Glomerular visceral epithelial cell (primary cell): ENCODE results near the gene PAQR4.

Experiments used
- DNase-seq: peaks from one replicate; pipeline ENCODE4 v3.0.0-alpha.2; 2016; ENCODE audit errors: extremely low spot score

PAQR4 gene

GRCh38 chr16:3004781-3005284 is 35.7 kb downstream of the PAQR4 start:
- peak; percentile 34 for DNase-seq

GRCh38 chr16:3007059-3007956 is 38.2 kb downstream of the PAQR4 start:
- no peak for DNase-seq

DNA sequence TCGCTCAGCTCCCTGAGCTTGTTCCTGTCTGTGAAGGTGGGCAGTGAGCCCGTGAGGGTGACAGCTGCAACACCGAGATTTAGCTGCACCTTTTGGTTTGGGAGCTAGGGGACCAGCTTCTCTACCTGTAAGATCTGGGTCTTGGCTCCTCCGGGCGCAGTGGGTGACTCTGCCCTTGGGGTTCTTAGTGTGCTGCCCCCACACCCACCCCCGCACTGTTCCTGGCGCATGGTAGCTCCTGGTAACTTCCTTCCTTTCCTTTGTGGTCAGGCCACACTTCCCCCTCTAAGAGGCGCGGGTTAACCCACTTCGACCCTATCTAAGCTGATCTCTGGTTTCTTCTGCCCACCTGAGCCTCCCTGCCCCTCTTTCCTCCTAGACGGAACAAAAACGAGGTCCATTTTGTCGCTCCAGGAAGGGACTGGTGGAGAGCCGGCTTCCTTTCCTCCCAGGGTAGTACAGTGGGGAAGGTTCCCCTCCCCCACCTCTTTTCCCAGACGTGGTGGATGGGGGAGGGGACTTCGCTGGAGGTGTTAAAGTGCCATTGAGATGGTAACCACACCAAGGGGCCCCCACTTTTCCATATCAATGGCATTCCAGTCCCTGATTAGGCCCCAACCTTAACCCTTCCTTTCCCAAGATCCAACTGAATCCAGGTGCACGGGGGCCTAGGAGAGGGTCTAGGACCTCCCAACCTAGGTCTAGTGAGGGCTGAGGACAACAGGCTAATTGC is 39.0 kb downstream of the PAQR4 start:
- no peak for DNase-seq

DNA sequence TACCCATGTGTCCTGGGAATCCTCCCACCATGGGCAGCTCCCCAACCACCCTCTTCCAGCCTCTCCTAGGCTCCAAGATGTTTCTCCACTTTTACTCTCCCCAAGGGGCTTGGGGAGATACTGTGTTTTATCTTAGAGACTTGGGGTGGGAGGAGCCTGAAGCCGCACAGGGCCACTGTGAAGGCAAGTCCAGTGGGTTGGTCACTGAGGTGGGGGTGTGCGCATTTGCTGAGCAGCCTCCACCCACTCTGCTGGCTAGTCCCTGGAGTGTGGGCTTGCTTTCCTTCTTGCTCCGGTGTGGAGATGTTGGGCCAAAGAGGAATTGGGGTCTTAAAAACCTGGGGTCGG is 39.5 kb downstream of the PAQR4 start:
- DNase-seq = no peak

DNA sequence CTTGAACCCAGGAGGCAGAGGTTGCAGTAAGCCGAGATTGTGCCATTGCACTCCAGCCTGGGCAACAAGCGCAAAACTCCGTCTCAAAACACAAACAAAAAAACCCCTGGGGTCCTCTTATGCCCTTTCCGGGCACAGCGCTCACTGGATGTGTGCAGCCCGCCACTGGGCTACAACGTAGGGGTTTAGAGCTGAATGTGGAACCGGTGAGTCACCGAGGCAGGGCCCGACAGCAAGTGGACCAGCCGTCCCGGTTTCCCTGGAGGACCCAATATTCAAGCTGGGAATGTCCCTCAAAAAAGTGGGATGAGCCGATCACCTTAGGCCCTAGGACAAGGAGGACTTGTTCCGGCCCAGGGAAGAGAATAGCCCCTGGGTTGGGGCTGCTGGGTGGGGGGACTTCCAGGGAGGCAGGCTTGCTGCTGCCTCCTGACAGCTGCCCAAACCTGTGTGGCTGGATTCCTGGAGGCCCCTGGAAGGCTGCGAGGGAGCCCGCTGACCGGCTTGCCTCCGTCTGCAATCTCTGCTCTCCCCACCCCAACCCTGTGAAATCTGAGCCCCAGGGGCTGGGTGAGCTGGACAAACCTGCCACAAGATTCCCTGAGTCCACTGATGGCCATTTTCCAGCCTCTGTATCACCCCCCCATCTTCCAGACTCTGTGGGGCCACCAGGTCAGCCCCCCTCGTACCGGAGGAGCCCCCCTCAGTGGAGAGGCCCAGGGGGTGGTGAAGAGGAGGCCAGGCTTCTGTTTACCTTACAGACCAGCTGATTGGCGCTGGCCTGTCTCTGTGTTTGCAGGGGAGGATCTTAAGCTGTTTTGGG is 40.6 kb downstream of the PAQR4 start:
- no peak for DNase-seq

DNA sequence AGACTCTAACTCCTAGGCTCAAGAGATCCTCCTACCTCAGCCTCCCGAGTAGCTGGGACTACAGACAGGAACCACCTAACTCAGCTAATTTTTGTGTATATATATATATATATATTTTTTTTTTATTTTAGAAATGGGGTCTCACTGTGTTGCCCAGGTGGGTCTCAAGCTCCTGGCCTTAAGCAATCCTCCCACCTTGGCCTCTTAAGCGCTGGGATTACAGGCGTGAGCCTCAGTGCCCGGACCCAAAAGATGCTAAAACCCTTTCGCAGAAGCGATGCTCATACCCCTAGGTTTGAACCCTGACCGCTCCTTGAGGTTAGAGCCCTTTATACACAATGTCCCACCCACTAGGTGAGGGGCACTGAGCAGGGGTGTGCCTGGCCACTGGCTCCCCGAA is 41.4 kb downstream of the PAQR4 start:
- no peak for DNase-seq

DNA sequence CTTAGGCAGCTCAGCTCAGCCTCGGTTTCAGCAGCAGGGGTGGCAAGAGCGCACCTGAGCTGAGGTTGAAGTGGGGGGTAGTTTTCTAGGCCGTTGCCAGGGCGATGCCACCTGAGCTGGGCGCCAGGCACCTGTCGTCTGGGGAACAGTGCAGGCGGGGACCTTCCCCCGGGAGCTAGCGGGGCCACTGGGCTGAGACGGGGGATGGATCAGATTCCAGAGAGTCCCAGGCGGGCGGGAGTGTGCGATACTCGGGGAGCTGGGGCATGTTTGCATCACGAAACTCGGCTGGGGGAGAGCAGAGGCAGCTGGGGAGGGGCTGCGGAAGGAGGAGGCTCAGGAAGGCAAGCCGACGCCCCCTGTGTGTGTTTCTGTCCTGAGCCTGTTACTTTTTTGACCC is 43.1 kb downstream of the PAQR4 start:
- no peak for DNase-seq

GRCh38 chr16:3012828-3013420 is 43.8 kb downstream of the PAQR4 start, which contains the start of gene CLDN9:
TSS of gene CLDN9 (plus strand) at chr16:3012923. CDS start at chr16:3013363, 440 bp downstream.
- DNase-seq = no peak

DNA sequence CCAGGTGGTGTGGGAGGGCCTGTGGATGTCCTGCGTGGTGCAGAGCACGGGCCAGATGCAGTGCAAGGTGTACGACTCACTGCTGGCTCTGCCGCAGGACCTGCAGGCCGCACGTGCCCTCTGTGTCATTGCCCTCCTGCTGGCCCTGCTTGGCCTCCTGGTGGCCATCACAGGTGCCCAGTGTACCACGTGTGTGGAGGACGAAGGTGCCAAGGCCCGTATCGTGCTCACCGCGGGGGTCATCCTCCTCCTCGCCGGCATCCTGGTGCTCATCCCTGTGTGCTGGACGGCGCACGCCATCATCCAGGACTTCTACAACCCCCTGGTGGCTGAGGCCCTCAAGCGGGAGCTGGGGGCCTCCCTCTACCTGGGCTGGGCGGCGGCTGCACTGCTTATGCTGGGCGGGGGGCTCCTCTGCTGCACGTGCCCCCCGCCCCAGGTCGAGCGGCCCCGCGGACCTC is 44.4 kb downstream of the PAQR4 start:
- no peak for DNase-seq

- no peak for DNase-seq
These were observed 45.0 kb downstream of the PAQR4 start for GRCh38 chr16:3013998-3014690.

GRCh38 chr16:3014971-3015370 is 45.8 kb downstream of the PAQR4 start:
- DNase-seq = no peak

GRCh38 chr16:3015865-3016521 is 46.8 kb downstream of the PAQR4 start:
- DNase-seq = no peak

- no peak for DNase-seq
These were observed 48.2 kb downstream of the PAQR4 start for GRCh38 chr16:3017344-3017743.

DNA sequence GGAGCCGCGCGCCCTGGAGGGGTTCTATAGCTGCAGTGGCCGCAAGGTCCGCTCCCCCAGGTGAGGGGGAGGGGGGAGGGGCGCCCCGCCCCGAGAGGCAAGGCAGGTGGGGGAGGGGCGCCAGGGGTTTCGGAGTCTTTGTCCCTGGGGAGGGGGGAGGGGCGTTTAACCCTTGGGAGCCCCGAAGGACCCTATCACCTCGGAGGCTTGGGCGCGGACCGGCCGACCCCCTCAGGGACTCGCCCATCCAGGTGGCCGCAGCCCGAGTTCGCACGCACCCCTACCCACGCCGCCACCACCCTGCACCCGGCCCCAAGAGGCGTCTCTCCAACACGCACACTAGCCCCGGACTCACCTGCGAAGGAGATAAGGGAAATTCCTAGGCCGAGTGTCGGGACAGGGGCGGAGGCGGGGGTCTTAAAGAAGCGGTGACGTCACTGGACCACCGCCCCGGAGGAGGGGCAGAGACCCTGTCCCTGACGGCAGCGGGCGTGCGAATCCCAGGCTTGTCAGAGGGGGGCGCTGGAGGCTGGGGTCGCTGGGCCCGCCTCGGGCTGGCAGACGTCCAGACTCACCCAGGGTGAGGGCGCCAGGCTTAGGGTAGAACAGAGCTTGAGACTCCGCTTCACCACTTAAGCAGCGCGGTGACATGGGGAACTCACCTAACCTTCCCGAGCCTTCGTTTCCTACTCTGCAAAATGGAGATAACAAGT is 48.8 kb downstream of the PAQR4 start, which contains the start of gene CLDN6:
Gene CLDN6 (minus strand): TSS at position 390 of the 713 bp plus-strand sequence. CDS start 2,162 bp downstream, outside the sequence.
- DNase-seq = no peak

- no peak for DNase-seq
These were observed 50.6 kb downstream of the PAQR4 start for GRCh38 chr16:3019594-3020246.

- peak; percentile 87 for DNase-seq
These were observed 51.1 kb downstream of the PAQR4 start, which contains the start of gene TNFRSF12A for GRCh38 chr16:3020247-3020603. TSS of gene TNFRSF12A (plus strand) at chr16:3020368. CDS start at chr16:3020398, 30 bp downstream.

DNA sequence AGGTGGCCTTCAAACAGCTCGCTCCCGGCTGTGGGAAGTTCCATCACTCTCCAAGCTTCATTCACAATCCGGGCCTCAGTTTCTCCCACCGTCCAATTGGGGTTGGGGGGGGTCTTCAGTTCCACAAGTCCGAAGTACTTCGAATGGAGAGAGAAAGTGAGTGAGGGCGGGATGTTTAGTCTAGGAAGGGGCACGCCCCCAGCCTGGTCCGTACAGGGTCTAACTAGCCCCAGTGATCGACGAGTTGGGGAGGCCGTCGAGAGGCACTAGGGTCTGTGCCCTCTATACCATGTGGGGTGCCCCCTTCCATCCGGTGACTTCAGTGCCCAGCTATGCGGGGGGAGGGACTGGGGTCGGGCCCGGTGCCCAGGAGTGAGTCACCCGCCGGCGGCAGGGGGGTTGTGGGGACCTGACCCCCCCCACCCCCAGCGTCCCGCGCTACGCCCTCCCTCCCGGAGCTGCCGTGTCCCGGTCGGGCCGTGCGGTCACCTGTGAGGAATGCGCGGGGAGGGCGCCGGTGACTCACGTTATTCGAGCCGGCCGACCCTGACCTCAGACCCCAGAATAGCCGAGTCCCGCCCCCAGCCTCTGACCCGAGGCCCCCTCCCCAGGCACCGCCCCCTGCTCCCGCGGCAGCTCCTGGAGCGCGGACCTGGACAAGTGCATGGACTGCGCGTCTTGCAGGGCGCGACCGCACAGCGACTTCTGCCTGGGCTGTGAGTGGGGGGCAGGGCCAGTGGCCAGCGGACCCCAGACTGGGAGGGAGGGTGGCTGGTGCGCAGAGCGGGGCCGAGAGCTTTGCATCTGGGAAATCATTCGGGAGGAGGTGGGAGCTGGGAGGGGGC is 51.7 kb downstream of the PAQR4 start:
- DNase-seq = peak; percentile 97
